HCT116 (cell line): ENCODE data around the gene PRSS2. TPM values are rescaled to one million over a fixed set of nuclear protein-coding genes. Genes with fewer than 3 reads are reported as not detected.

Source experiments
- ATAC-seq: fragments of 200-7000 bp; cut with Tn5 transposase; 2 replicates; pipeline ENCODE4 v1.9.1; 2020; ENCODE audit warnings: mild to moderate bottlenecking, moderate library complexity
- BruUV-seq: library from RNA; stranded (reverse); fragments of 400-500 nt; replicated peaks from 2 replicates; lab custom pipeline; 2021; lab: Mats Ljungman, UMichigan
- CTCF ChIA-PET: fragments of 300-600 bp; sonication (Branson Sonifier 250); formaldehyde crosslinking; loops from one replicate; lab custom pipeline; 2021; ENCODE audit warnings: antibody characterized with exemption; lab: Charles Lee
- POLR2A ChIA-PET: fragments of 300-600, 350-600 bp; sonication (Branson Sonifier 250); formaldehyde crosslinking; loops from one replicate; lab custom pipeline; 2021; ENCODE audit warnings: antibody characterized with exemption; lab: Charles Lee
- RAD21 ChIA-PET, 2 experiments: fragments of 300-600 bp; sonication (Branson Sonifier 250); formaldehyde crosslinking; loops; one replicate each; lab custom pipeline; 2023; ENCODE audit warnings: low total read pairs in 2 of 2; ENCODE audit not compliant: uncharacterized antibody in 2 of 2, unreplicated experiment in 2 of 2, low non-redundant PET in 1 of 2; lab: Charles Lee
- DNase-seq: peaks from one replicate; pipeline ENCODE4 v3.0.0-alpha.2; 2010; ENCODE audit warnings: low read depth, low spot score
- H2AFZ ChIP-seq: fragments of 200-600 bp; shearing (Covaris generic), sonication (generic); 2 replicates; pipeline ENCODE4 v1.6.1; 2017; ENCODE audit warnings: low read depth, mixed run types, mixed read lengths, antibody characterized with exemption, low read length; ENCODE audit not compliant: poor library complexity, severe bottlenecking
- H3K27ac ChIP-seq: 2 replicates; pipeline ENCODE4 v1.5.1; 2012; ENCODE audit warnings: low read depth, low read length
- H3K27me3 ChIP-seq: fragments of 200-600 bp; sonication (generic); 2 replicates; pipeline ENCODE4 v1.6.1; 2016; ENCODE audit warnings: mixed run types, low read length, mixed read lengths; ENCODE audit not compliant: insufficient read depth
- H3K36me3 ChIP-seq, 2 experiments: fragments of 200-500 bp in 1 of 2; fragments of 200-600 bp in 1 of 2; sonication (Bioruptor generic) in 1 of 2; sonication (generic) in 1 of 2; 2 replicates each; pipeline versions ENCODE4 v1.5.1 to v1.6.1; 2014 to 2016; ENCODE audit warnings: low read length in 2 of 2, inconsistent platforms in 1 of 2, mixed read lengths in 1 of 2, mixed run types in 1 of 2; ENCODE audit not compliant: insufficient read depth in 2 of 2, control insufficient read depth in 1 of 2
- H3K4me1 ChIP-seq, 2 experiments: fragments of 200-600 bp in 1 of 2; sonication (generic) in 1 of 2; 2 replicates each; pipeline versions ENCODE4 v1.5.1 to v1.6.1; 2012 to 2017; ENCODE audit warnings: low read length in 2 of 2, inconsistent platforms in 1 of 2, mild to moderate bottlenecking in 1 of 2, mixed read lengths in 1 of 2, mixed run types in 1 of 2, moderate library complexity in 1 of 2; ENCODE audit not compliant: insufficient read depth in 2 of 2, control insufficient read depth in 1 of 2
- H3K4me2 ChIP-seq: fragments of 200-600 bp; sonication (generic); 2 replicates; pipeline ENCODE4 v1.6.1; 2017; ENCODE audit warnings: mixed run types, low read length, mixed read lengths
- H3K4me3 ChIP-seq, 2 experiments: fragments of 200-600 bp in 1 of 2; sonication (generic) in 1 of 2; replicated peaks in 1 of 2; 2 replicates each; pipeline ENCODE4 v1.5.1; 2011 to 2016; ENCODE audit warnings: low read length in 2 of 2, control low read depth in 1 of 2, low read depth in 1 of 2, mild to moderate bottlenecking in 1 of 2, mixed read lengths in 1 of 2, mixed run types in 1 of 2
- H3K79me2 ChIP-seq: fragments of 200-600 bp; sonication (generic); 2 replicates; pipeline ENCODE4 v1.6.1; 2017; ENCODE audit warnings: mild to moderate bottlenecking, mixed run types, low read length, moderate library complexity, mixed read lengths; ENCODE audit not compliant: insufficient read depth
- H3K9ac ChIP-seq: fragments of 200-600 bp; sonication (generic); 2 replicates; pipeline ENCODE4 v1.6.1; 2016; ENCODE audit warnings: low read length, mixed read lengths
- H3K9me2 ChIP-seq: fragments of 200-600 bp; sonication (generic), shearing (Covaris generic); 2 replicates; pipeline ENCODE4 v1.6.1; 2017; ENCODE audit warnings: mixed run types, mild to moderate bottlenecking, moderate library complexity; ENCODE audit not compliant: insufficient read depth
- H3K9me3 ChIP-seq, 2 experiments: fragments of 200-500 bp in 1 of 2; fragments of 200-600 bp in 1 of 2; sonication (Bioruptor generic) in 1 of 2; sonication (generic) in 1 of 2; 2 replicates each; pipeline ENCODE4 v1.6.1; 2014 to 2017; ENCODE audit warnings: low read length in 2 of 2, mixed read lengths in 2 of 2, inconsistent platforms in 1 of 2, low read depth in 1 of 2, mild to moderate bottlenecking in 1 of 2, mixed run types in 1 of 2, moderate library complexity in 1 of 2; ENCODE audit not compliant: control insufficient read depth in 1 of 2, insufficient read depth in 1 of 2
- H4K20me1 ChIP-seq: fragments of 200-600 bp; sonication (generic), shearing (Covaris generic); 2 replicates; pipeline ENCODE4 v1.6.1; 2017; ENCODE audit warnings: mixed run types, mild to moderate bottlenecking, moderate library complexity; ENCODE audit not compliant: insufficient read depth
- ATF3 ChIP-seq: IDR thresholded peaks from 2 replicates; pipeline ENCODE4 v1.6.1; 2012
- CBX3 ChIP-seq: IDR thresholded peaks from 2 replicates; pipeline ENCODE4 v1.6.1; 2012; ENCODE audit warnings: low read depth
- CEBPB ChIP-seq: IDR thresholded peaks from 2 replicates; pipeline ENCODE4 v1.6.1; 2012; ENCODE audit warnings: low read depth
- CTCF ChIP-seq, 3 experiments: fragments of 200-600 bp in 1 of 3; sonication (generic) in 1 of 3; IDR thresholded peaks in 2 of 3; conservative IDR thresholded peaks in 1 of 3; 2 replicates each; pipeline ENCODE4 v1.5.1; 2012 to 2017; ENCODE audit warnings: low read depth in 2 of 3, low read length in 2 of 3, antibody characterized with exemption in 1 of 3, borderline replicate concordance in 1 of 3, control low read depth in 1 of 3, mild to moderate bottlenecking in 1 of 3, mixed read lengths in 1 of 3, mixed run types in 1 of 3, moderate library complexity in 1 of 3; ENCODE audit not compliant: insufficient read depth in 1 of 3
- EGR1 ChIP-seq: IDR thresholded peaks from 2 replicates; pipeline ENCODE4 v1.6.1; 2012; ENCODE audit warnings: low read depth
- ELF1 ChIP-seq: IDR thresholded peaks from 2 replicates; pipeline ENCODE4 v1.6.1; 2012; ENCODE audit warnings: low read depth, borderline replicate concordance
- EZH2 ChIP-seq: fragments of 200-600 bp; sonication (generic); IDR thresholded peaks from 2 replicates; pipeline ENCODE4 v1.6.1; 2017; ENCODE audit warnings: antibody characterized with exemption, mixed run types
- EZH2phosphoT487 ChIP-seq: fragments of 200-600 bp; IDR thresholded peaks from 2 replicates; pipeline ENCODE4 v1.6.1; 2018; ENCODE audit warnings: antibody characterized with exemption, borderline replicate concordance
- FOSL1 ChIP-seq: IDR thresholded peaks from 2 replicates; pipeline ENCODE4 v1.6.1; 2012; ENCODE audit warnings: low read depth
- JUND ChIP-seq: IDR thresholded peaks from 2 replicates; pipeline ENCODE4 v1.6.1; 2012
- MAX ChIP-seq: IDR thresholded peaks from 2 replicates; pipeline ENCODE4 v1.6.1; 2012
- POLR2A ChIP-seq: IDR thresholded peaks from 2 replicates; pipeline ENCODE4 v1.7.0; 2011; ENCODE audit warnings: borderline replicate concordance; ENCODE audit not compliant: insufficient read depth, insufficient read length; ENCODE audit errors: extremely low read depth
- POLR2AphosphoS5 ChIP-seq: IDR thresholded peaks from 2 replicates; pipeline ENCODE4 v1.6.1; 2011; ENCODE audit warnings: mild to moderate bottlenecking, low read depth, low read length, moderate library complexity
- RAD21 ChIP-seq: IDR thresholded peaks from 2 replicates; pipeline ENCODE4 v1.6.1; 2012; ENCODE audit warnings: low read depth, mild to moderate bottlenecking
- SIN3A ChIP-seq: IDR thresholded peaks from 2 replicates; pipeline ENCODE4 v1.6.1; 2012; ENCODE audit warnings: low read depth
- SP1 ChIP-seq: IDR thresholded peaks from 2 replicates; pipeline ENCODE4 v1.6.1; 2012; ENCODE audit warnings: low read depth
- TCF7L2 ChIP-seq: IDR thresholded peaks from 2 replicates; pipeline ENCODE4 v1.7.0; 2011; ENCODE audit warnings: borderline replicate concordance, inconsistent platforms; ENCODE audit not compliant: insufficient read depth, insufficient read length; ENCODE audit errors: extremely low read depth
- ZFX ChIP-seq: fragments of 450-650 bp; IDR thresholded peaks from 2 replicates; pipeline ENCODE4 v1.6.1; 2017
- ZNF274 ChIP-seq: fragments of 200-500 bp; sonication (Bioruptor generic); IDR thresholded peaks from 2 replicates; pipeline ENCODE4 v1.6.1; 2014; ENCODE audit warnings: mild to moderate bottlenecking, low read depth, low read length, inconsistent platforms
- intact Hi-C: fragments of 100-400 bp; cut with micrococcal nuclease; formaldehyde crosslinking; loops from 2 replicates; pipeline ENCODE4 v1.10.0; 2022
- total RNA-seq: library from RNA; stranded (reverse); gene quantifications from one replicate; pipeline ENCODE4 v1.2.1, GENCODE V29; 2021; ENCODE audit not compliant: unreplicated experiment
- TF ChIP-seq, protein P1 (sequence below): IDR thresholded peaks from 2 replicates; pipeline ENCODE4 v1.6.1; 2011; ENCODE audit warnings: mild to moderate bottlenecking, low read length, moderate library complexity; ENCODE audit not compliant: insufficient replicate concordance; ENCODE audit errors: extremely low read depth

The PRSS2 gene
- total RNA-seq, 1 experiment from 2014 or later = 36.8 TPM

DNA sequence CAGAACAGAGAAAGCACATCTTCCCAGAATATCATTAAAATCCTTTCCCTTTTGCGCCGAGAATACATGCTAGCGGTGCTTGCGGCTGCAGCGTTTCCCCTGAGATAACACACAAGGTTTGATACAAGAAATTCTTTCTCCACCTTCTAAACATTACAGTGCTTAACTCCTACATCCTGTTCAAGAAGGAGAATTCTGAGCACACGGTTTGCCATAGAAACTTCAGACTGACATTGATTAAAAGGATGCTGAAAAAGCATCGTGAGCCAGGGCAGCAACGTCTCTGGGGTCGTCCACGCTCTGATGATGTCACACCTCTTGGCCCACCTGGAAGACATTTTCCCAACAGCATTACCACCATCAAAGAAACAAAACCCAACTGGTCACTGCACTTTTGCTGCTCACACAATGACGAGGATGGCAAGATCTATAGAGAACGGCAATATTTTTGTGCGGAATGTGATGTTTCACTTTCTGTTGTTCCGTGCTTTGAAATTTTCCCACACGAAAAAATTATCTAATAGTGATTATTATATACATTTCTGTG is 48.4 kb upstream of the PRSS2 start:
- ChIA-PET RAD21 (no interaction called here), POLR2A (no interaction called here), CTCF (no interaction called here)
- Histone ChIP-seq H3K27ac (no peak overlapping the region), H3K79me2 (no peaks in the 10 kb centered on the region), H3K9me2 (no peaks in the 10 kb centered on the region), H4K20me1 (no peaks in the 10 kb centered on the region), H3K9ac (no peak overlapping the region), H3K36me3 (no peaks in the 10 kb centered on the region), H3K4me3 (no peak overlapping the region), H3K27me3 (peaks cover 11% of the 10 kb centered on the region; the same call in 1 of the 2 replicates), H2AFZ (no peak overlapping the region), H3K4me1 (no peaks in the 10 kb centered on the region), H3K4me2 (no peak overlapping the region), H3K9me3 (no peaks in the 10 kb centered on the region)
- no TSS peak for BruUV-seq
- ATAC-seq (no peak), DNase-seq (no peak)
- no peak for TF ChIP-seq JUND
- no peak for TF ChIP-seq ELF1
- TF ChIP-seq EGR1 = no peak
- TF ChIP-seq ATF3 = no peak
- TF ChIP-seq SP1 = no peak
- TF ChIP-seq CBX3 = no peak
- TF ChIP-seq CTCF (IDR thresholded peaks at IDR 0.05 in 2 of 3, conservative IDR thresholded peaks at IDR 0.05 in 1 of 3; ENCODE audit: borderline replicate concordance in 1 of 3, insufficient read depth in 1 of 3, low read depth in 2 of 3, low read length in 2 of 3) = no peak
- no peak for TF ChIP-seq FOSL1
- no peak for TF ChIP-seq MAX
- no peak for TF ChIP-seq EZH2phosphoT487
- no peak for TF ChIP-seq EZH2
- TF ChIP-seq ZFX = no peak
- no peak for TF ChIP-seq ZNF274
- no peak for TF ChIP-seq POLR2AphosphoS5
- TF ChIP-seq POLR2A = no peak
- no peak for TF ChIP-seq TCF7L2
- TF ChIP-seq RAD21 = no peak
- TF ChIP-seq SIN3A = no peak
- TF ChIP-seq CEBPB = no peak
- TF ChIP-seq, protein P1, sequence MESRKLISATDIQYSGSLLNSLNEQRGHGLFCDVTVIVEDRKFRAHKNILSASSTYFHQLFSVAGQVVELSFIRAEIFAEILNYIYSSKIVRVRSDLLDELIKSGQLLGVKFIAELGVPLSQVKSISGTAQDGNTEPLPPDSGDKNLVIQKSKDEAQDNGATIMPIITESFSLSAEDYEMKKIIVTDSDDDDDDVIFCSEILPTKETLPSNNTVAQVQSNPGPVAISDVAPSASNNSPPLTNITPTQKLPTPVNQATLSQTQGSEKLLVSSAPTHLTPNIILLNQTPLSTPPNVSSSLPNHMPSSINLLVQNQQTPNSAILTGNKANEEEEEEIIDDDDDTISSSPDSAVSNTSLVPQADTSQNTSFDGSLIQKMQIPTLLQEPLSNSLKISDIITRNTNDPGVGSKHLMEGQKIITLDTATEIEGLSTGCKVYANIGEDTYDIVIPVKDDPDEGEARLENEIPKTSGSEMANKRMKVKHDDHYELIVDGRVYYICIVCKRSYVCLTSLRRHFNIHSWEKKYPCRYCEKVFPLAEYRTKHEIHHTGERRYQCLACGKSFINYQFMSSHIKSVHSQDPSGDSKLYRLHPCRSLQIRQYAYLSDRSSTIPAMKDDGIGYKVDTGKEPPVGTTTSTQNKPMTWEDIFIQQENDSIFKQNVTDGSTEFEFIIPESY = no peak
- intact Hi-C loops = no loop called here
